Measurements from ENCODE around the gene TBC1D24. TPM values are rescaled to one million over a fixed set of nuclear protein-coding genes. Genes with fewer than 3 reads are reported as not detected.

Gene TBC1D24
- 2.8 TPM for total RNA-seq (2013)
- polyA plus RNA-seq: 1 to 10 TPM in 2 of 3 donors, under 1 TPM in 1; 0.76 to 5.9 (median 2.1) TPM
- 3.9 and 4.4 TPM in 2 replicates for polyA minus RNA-seq
- total RNA-seq: 1.9 to 18.0 (median 8.3) reads per million in 11 experiments

GRCh38 chr16:2474877-2475412 is at the start of gene TBC1D24:
TBC1D24 (plus strand) TSS chr16:2475127; CDS start chr16:2496149, 21,022 bp downstream.
- H3K4me1 Mint-ChIP-seq: peaks cover 36% of the 10 kb centered on the region
- H3K27me3 ChIP-seq (ENCODE audit: control insufficient read depth in 2 of 2, insufficient read depth in 2 of 2, low read length in 2 of 2): peaks cover 24 to 29% of the 10 kb centered on the region in 2 donors
- H3K27ac ChIP-seq (ENCODE audit: low read depth in 1 of 2, low read length in 2 of 2): peak within 1 kb of the TSS in 1 of 2 donors; percentile 75
- peak within 1 kb of the TSS; percentile 83 for H2AFZ ChIP-seq (ENCODE audit: insufficient read depth, low read depth, low read length, poor library complexity, severe bottlenecking)
- no peaks in the 10 kb centered on the region for H3K36me3 ChIP-seq (replicated peaks in 1 of 2; ENCODE audit: control insufficient read depth in 1 of 2, insufficient read depth in 2 of 2, low read length in 2 of 2)
- H3K36me3 Mint-ChIP-seq: peaks cover 1 to 22% of the 10 kb centered on the region in 2 donors
- peaks cover 0 to 9% (median 5%) of the 10 kb centered on the region in 7 donors for H3K9me3 Mint-ChIP-seq
- H3K27ac Mint-ChIP-seq: peak within 1 kb of the TSS in 5 of 7 donors; percentile 20 to 68 (median 46)
- TF ChIP-seq CTCF (IDR thresholded peaks at IDR 0.05): no peak
- peak within 1 kb of the TSS; percentile 80 for H3K4me2 ChIP-seq (replicated peaks; ENCODE audit: extremely low read depth, low read length, poor library complexity, severe bottlenecking)
- peaks cover 54% of the 10 kb centered on the region for H3K79me2 ChIP-seq (ENCODE audit: insufficient read depth, low read length)
- peaks cover 0 to 15% of the 10 kb centered on the region in 2 donors for H3K9me3 ChIP-seq (replicated peaks in 1 of 2; ENCODE audit: control insufficient read depth in 1 of 2, insufficient read depth in 1 of 2, low read length in 2 of 2)
- H3K27me3 Mint-ChIP-seq (ENCODE audit: low read depth in 3 of 3): peaks cover 26 to 34% (median 29%) of the 10 kb centered on the region in 3 donors
- peaks cover 30% of the 10 kb centered on the region for H4K20me1 ChIP-seq (ENCODE audit: insufficient read depth, low read length)
- peak within 1 kb of the TSS; percentile 75 for H3K9ac ChIP-seq (ENCODE audit: insufficient read depth, low read length, poor library complexity, severe bottlenecking)
- peaks cover 18 to 62% of the 10 kb centered on the region in 2 donors for H3K4me1 ChIP-seq (ENCODE audit: control insufficient read depth in 1 of 2, insufficient read depth in 2 of 2, low read length in 2 of 2)
- peak within 1 kb of the TSS; percentile 77 to 86 for H3K4me3 Mint-ChIP-seq
- DNase-seq: peak; percentile 73 to 81 (median 79)
- peak within 1 kb of the TSS; percentile 56 to 73 (median 64) for H3K4me3 ChIP-seq (replicated peaks in 1 of 3; ENCODE audit: low read depth in 2 of 3, low read length in 3 of 3)
- intact Hi-C loops (cut with micrococcal nuclease): loop anchor here (1.0 to 10.0 kb wide), 3 partner anchors 13 to 50 kb away; partner anchors contain the start of gene CCNF (in 1 of the 2)
- under 1% methylated on average over 71 of the region's 77 CpGs for WGBS (ENCODE audit: insufficient coverage)

- Histone ChIP-seq H3K79me2 (ENCODE audit: insufficient read depth, low read length) (peaks cover 15% of the 10 kb centered on the region), H3K27ac (ENCODE audit: low read depth in 1 of 2, low read length in 2 of 2) (no peak overlapping the region), H3K4me3 (replicated peaks in 1 of 3; ENCODE audit: low read depth in 2 of 3, low read length in 3 of 3) (no peak overlapping the region), H4K20me1 (ENCODE audit: insufficient read depth, low read length) (no peaks in the 10 kb centered on the region), H3K9ac (ENCODE audit: insufficient read depth, low read length, poor library complexity, severe bottlenecking) (no peak overlapping the region), H3K9me3 (replicated peaks in 1 of 2; ENCODE audit: control insufficient read depth in 1 of 2, insufficient read depth in 1 of 2, low read length in 2 of 2) (no peaks in the 10 kb centered on the region), H3K36me3 (replicated peaks in 1 of 2; ENCODE audit: control insufficient read depth in 1 of 2, insufficient read depth in 2 of 2, low read length in 2 of 2) (no peaks in the 10 kb centered on the region), H2AFZ (ENCODE audit: insufficient read depth, low read depth, low read length, poor library complexity, severe bottlenecking) (no peak overlapping the region), H3K4me1 (ENCODE audit: control insufficient read depth in 1 of 2, insufficient read depth in 2 of 2, low read length in 2 of 2) (peaks cover 20 to 24% of the 10 kb centered on the region in 2 donors), H3K27me3 (ENCODE audit: control insufficient read depth in 2 of 2, insufficient read depth in 2 of 2, low read length in 2 of 2) (no peaks in the 10 kb centered on the region), H3K4me2 (replicated peaks; ENCODE audit: extremely low read depth, low read length, poor library complexity, severe bottlenecking) (no peak overlapping the region)
- H3K4me3 Mint-ChIP-seq: no peak overlapping the region
- no peak for DNase-seq
- intact Hi-C loops (cut with micrococcal nuclease): loop anchor here (5.0 to 10.0 kb wide), 4 partner anchors 36 to 84 kb away; partner anchors contain the start of genes ABCA3 (in 1 of the 2), NTN3 (in 1 of the 2), TBC1D24 (in 1 of the 2) and TEDC2 (in 1 of the 2)
- peaks cover 0 to 1% of the 10 kb centered on the region in 2 donors for H3K36me3 Mint-ChIP-seq
- no peaks in the 10 kb centered on the region for H3K9me3 Mint-ChIP-seq
- peaks cover 30% of the 10 kb centered on the region for H3K4me1 Mint-ChIP-seq
- TF ChIP-seq CTCF (IDR thresholded peaks at IDR 0.05): no peak
- 93% methylated on average over 12 of the region's 13 CpGs for WGBS (ENCODE audit: insufficient coverage)
- H3K27ac Mint-ChIP-seq: peak overlapping the region in 1 of 7 donors; percentile 42
- H3K27me3 Mint-ChIP-seq (ENCODE audit: low read depth in 3 of 3): peaks cover 1 to 4% (median 3%) of the 10 kb centered on the region in 3 donors
Measured at GRCh38 chr16:2425825-2426430, 49.0 kb upstream of the TBC1D24 start.
